BJ (cell line): ENCODE results near the gene ATP2C2. TPM values are rescaled to one million over a fixed set of nuclear protein-coding genes. Genes with fewer than 3 reads are reported as not detected.

Experiments
- CTCF ChIA-PET: fragments of 350-600 bp; formaldehyde crosslinking; extraction: SDS; loops from one replicate; lab custom pipeline; 2021; ENCODE audit warnings: antibody characterized with exemption, inconsistent platforms; lab: Yijun Ruan, JAX
- POLR2A ChIA-PET: fragments of 300-600 bp; sonication (Branson Sonifier 250); formaldehyde crosslinking; extraction: SDS; loops from one replicate; lab custom pipeline; 2021; ENCODE audit warnings: antibody characterized with exemption; lab: Charles Lee
- DNase-seq: peaks from one replicate; pipeline ENCODE4 v3.0.0-alpha.2; 2011; ENCODE audit warnings: low read depth
- H3K27me3 ChIP-seq: 2 replicates; pipeline ENCODE4 v1.6.0; 2011; ENCODE audit warnings: low read length; ENCODE audit not compliant: control insufficient read depth, insufficient read depth
- H3K36me3 ChIP-seq: 2 replicates; pipeline ENCODE4 v1.5.1; 2011; ENCODE audit warnings: low read length; ENCODE audit not compliant: control insufficient read depth, insufficient read depth
- H3K4me3 ChIP-seq: 2 replicates; pipeline ENCODE4 v1.5.1; 2011; ENCODE audit warnings: low read depth, mild to moderate bottlenecking, control low read depth, low read length
- polyA plus RNA-seq: library from polyadenylated mRNA; depleted of rRNA; stranded (reverse); fragments of >200 nt; gene quantifications from 2 replicates; pipeline ENCODE4 v1.2.3, GENCODE V29; 2011
- TF ChIP-seq, protein P1 (sequence below): IDR thresholded peaks from 2 replicates; pipeline ENCODE4 v1.5.1; 2011; ENCODE audit warnings: low read depth, mild to moderate bottlenecking, control low read depth, inconsistent platforms, low read length, moderate library complexity; ENCODE audit not compliant: insufficient read depth

The ATP2C2 gene
- polyA plus RNA-seq, 1 experiment, result not detected

DNA sequence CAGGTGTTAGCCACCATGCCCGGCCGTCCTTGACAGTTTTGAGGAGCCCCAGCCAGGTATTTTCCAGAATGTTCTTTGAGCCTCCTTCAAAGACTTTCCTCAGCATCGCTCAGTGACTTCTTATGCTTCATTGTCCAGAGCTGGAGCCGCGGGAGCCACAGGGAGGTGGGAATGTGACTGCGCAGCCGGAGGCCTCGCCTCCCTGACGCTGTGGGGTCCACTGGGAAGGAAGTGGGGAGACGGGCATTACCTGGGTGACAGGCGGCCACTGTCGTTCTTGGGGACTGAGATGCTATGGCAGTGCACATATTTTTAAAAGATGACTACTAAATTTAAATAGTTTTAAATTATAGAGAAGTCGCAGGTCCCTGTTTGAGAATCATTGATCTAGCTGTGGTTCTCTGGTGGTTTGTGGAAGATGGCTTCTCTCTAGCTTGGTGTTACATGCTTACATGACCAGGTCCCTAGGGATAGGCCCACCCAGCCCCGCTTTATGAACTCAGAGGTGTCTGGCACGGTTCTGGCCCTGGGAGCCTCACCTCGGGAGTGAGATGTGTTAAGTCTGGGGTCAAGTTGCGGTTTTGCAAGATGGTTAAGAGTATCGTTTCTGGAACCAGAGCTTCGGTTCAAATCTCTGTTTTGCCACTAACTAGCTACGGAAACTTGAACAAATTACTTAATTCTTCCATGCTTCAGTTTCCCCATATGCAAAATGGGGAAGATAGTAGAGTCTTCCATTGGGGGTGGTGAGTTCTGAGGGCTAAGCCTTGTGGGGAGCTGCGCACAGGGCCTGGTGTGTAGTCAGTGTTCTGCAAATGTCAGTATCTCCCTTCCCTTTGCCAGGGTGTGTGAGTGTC lies 53.0 kb downstream of the ATP2C2 start:
- no peak for DNase-seq
- Histone ChIP-seq H3K27me3 (peaks cover 7% of the 10 kb centered on the region), H3K36me3 (no peaks in the 10 kb centered on the region), H3K4me3 (no peak overlapping the region)
- TF ChIP-seq, protein P1, sequence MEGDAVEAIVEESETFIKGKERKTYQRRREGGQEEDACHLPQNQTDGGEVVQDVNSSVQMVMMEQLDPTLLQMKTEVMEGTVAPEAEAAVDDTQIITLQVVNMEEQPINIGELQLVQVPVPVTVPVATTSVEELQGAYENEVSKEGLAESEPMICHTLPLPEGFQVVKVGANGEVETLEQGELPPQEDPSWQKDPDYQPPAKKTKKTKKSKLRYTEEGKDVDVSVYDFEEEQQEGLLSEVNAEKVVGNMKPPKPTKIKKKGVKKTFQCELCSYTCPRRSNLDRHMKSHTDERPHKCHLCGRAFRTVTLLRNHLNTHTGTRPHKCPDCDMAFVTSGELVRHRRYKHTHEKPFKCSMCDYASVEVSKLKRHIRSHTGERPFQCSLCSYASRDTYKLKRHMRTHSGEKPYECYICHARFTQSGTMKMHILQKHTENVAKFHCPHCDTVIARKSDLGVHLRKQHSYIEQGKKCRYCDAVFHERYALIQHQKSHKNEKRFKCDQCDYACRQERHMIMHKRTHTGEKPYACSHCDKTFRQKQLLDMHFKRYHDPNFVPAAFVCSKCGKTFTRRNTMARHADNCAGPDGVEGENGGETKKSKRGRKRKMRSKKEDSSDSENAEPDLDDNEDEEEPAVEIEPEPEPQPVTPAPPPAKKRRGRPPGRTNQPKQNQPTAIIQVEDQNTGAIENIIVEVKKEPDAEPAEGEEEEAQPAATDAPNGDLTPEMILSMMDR, result no peak
- POLR2A ChIA-PET, result no interaction called here
- CTCF ChIA-PET, result interaction anchor here (0.6 kb wide), 1 partner anchor 16 kb away, joined by 3 read pairs; no protein-coding TSS in a partner anchor

DNA sequence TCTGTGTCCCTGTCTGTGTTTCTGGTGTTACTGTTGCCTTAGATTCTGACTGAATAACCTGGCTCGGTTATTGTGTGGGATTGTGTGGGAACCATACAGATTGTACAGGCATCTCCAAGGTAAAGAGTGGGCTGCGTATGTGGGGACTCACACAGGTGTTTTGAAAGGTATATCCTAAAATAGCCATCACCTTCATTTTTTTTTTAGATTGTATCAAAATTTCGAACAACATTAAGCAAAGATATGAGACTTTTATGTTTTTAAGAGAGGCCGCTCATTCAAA lies 53.5 kb downstream of the ATP2C2 start:
- ChIA-PET POLR2A (no interaction called here), CTCF (interaction anchor here (0.6 kb wide), 1 partner anchor 15 kb away, joined by 3 read pairs; no protein-coding TSS in a partner anchor)
- H3K36me3 ChIP-seq, result no peaks in the 10 kb centered on the region
- peaks cover 6% of the 10 kb centered on the region for H3K27me3 ChIP-seq
- no peak for DNase-seq
- TF ChIP-seq, protein P1, result no peak
- H3K4me3 ChIP-seq, result no peak overlapping the region

DNA sequence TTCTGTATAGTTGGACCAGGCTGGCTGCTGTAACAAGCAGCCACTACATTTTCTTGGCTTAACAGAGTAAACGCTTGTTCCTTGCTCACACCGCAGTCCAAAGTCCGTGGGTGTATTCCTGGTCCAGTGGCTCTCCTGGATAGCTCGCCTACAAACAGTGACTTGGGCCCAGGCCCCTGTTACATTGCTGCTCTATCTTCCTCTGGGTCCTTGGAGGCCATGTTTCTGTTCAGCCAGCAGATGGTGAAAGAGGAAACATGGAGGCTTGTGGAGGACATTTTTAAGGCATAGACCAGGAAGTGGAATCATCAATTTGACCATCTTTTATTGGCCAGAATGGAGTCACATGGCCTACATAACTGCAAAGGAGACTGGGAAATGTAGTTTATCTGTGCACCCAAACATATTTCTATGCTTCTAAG lies 55.1 kb downstream of the ATP2C2 start:
- Histone ChIP-seq H3K4me3 (no peak overlapping the region), H3K36me3 (no peaks in the 10 kb centered on the region), H3K27me3 (peaks cover 9% of the 10 kb centered on the region)
- ChIA-PET POLR2A (no interaction called here), CTCF (interaction anchor here (1.0 kb wide), 1 partner anchor 10 kb away, joined by 4 read pairs; no protein-coding TSS in a partner anchor)
- DNase-seq, result no peak
- TF ChIP-seq, protein P1, result no peak

DNA sequence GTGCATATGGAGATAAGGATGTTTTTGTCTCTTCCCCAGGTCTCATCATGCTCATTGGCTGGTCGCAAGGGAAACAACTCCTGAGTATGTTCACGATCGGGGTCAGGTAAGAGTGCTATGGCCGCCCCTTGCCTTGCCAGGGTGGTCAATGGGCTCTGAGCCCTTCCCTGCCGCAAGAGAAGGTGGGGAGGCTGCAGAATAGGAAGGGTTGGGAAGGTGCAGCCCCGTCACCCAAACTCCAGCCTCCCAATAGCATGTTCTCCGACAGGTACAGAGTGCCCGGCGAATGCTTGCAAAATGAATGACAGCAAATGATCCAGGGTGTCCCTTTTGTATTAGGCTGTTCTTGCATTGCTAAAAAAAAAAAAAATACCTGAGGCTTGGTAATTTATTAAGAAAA lies 57.4 kb downstream of the ATP2C2 start:
- H3K27me3 ChIP-seq, result peaks cover 7% of the 10 kb centered on the region
- ChIA-PET POLR2A (no interaction called here), CTCF (interaction anchor here (0.6 kb wide), 1 partner anchor 295 kb away, joined by 3 read pairs; no protein-coding TSS in a partner anchor)
- H3K4me3 ChIP-seq, result no peak overlapping the region
- TF ChIP-seq, protein P1, result no peak
- H3K36me3 ChIP-seq, result no peaks in the 10 kb centered on the region
- no peak for DNase-seq

DNA sequence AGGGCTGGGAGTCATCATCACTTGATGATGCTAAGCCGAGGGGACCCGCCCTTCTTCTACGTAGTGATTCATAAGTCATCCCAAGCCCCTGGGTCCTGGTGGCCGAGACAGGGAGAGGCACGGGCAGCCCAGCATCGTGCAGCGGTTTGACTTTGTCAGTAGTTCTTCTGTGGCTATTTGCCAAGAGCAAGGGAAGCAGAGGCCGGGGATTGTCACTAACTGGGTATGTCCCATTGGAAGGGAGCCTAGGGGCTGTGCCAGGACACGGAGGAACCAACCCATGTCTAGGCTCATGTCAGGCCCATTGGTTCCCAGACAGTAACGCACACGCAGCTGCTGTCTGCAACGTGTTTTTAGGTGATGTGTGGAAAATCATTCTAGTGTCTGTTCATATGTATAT lies 58.5 kb downstream of the ATP2C2 start:
- Histone ChIP-seq H3K36me3 (no peaks in the 10 kb centered on the region), H3K27me3 (peaks cover 11% of the 10 kb centered on the region), H3K4me3 (no peak overlapping the region)
- TF ChIP-seq, protein P1, result no peak
- ChIA-PET CTCF (no interaction called here), POLR2A (no interaction called here)
- no peak for DNase-seq
